ENCODE results near the gene THADA. TPM values are rescaled to one million over a fixed set of nuclear protein-coding genes. Genes with fewer than 3 reads are reported as not detected.

Gene THADA
- polyA plus RNA-seq, 3 donors = 7.3 to 11.2 (median 9.7) TPM

- intact Hi-C loops (cut with micrococcal nuclease) = no loop called here
- no peak for DNase-seq
- Histone ChIP-seq H2AFZ (ENCODE audit: insufficient read depth, low read depth, low read length, poor library complexity, severe bottlenecking) (no peak overlapping the region), H4K20me1 (ENCODE audit: insufficient read depth, low read length) (no peaks in the 10 kb centered on the region), H3K27me3 (ENCODE audit: control insufficient read depth in 2 of 2, insufficient read depth in 2 of 2, low read length in 2 of 2) (no peaks in the 10 kb centered on the region), H3K36me3 (replicated peaks in 1 of 2; ENCODE audit: control insufficient read depth in 1 of 2, insufficient read depth in 2 of 2, low read length in 2 of 2) (peaks cover 2 to 6% of the 10 kb centered on the region in 2 donors), H3K4me2 (replicated peaks; ENCODE audit: extremely low read depth, low read length, poor library complexity, severe bottlenecking) (no peak overlapping the region), H3K79me2 (ENCODE audit: insufficient read depth, low read length) (no peaks in the 10 kb centered on the region), H3K4me1 (ENCODE audit: control insufficient read depth in 1 of 2, insufficient read depth in 2 of 2, low read length in 2 of 2) (peaks cover 15 to 19% of the 10 kb centered on the region in 2 donors), H3K9me3 (replicated peaks in 1 of 2; ENCODE audit: control insufficient read depth in 1 of 2, insufficient read depth in 1 of 2, low read length in 2 of 2) (no peaks in the 10 kb centered on the region), H3K4me3 (replicated peaks in 1 of 3; ENCODE audit: low read depth in 2 of 3, low read length in 3 of 3) (no peak overlapping the region), H3K27ac (ENCODE audit: low read depth in 1 of 2, low read length in 2 of 2) (no peak overlapping the region), H3K9ac (ENCODE audit: insufficient read depth, low read length, poor library complexity, severe bottlenecking) (no peak overlapping the region)
- peaks cover 0 to 4% (median 0%) of the 10 kb centered on the region in 3 donors for H3K27me3 Mint-ChIP-seq (ENCODE audit: low read depth in 3 of 3)
- H3K9me3 Mint-ChIP-seq = peaks cover 0 to 1% (median 0%) of the 10 kb centered on the region in 7 donors
- WGBS (ENCODE audit: insufficient coverage) = no CpG with 5 or more reads among the region's 1 CpG
- TF ChIP-seq, protein P1, sequence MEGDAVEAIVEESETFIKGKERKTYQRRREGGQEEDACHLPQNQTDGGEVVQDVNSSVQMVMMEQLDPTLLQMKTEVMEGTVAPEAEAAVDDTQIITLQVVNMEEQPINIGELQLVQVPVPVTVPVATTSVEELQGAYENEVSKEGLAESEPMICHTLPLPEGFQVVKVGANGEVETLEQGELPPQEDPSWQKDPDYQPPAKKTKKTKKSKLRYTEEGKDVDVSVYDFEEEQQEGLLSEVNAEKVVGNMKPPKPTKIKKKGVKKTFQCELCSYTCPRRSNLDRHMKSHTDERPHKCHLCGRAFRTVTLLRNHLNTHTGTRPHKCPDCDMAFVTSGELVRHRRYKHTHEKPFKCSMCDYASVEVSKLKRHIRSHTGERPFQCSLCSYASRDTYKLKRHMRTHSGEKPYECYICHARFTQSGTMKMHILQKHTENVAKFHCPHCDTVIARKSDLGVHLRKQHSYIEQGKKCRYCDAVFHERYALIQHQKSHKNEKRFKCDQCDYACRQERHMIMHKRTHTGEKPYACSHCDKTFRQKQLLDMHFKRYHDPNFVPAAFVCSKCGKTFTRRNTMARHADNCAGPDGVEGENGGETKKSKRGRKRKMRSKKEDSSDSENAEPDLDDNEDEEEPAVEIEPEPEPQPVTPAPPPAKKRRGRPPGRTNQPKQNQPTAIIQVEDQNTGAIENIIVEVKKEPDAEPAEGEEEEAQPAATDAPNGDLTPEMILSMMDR (IDR thresholded peaks at IDR 0.05) = no peak
- peak overlapping the region in 1 of 7 donors; percentile 18 for H3K27ac Mint-ChIP-seq
- peaks cover 28 to 29% of the 10 kb centered on the region in 2 donors for H3K36me3 Mint-ChIP-seq
- no peak overlapping the region for H3K4me3 Mint-ChIP-seq
- H3K4me1 Mint-ChIP-seq = peaks cover 24% of the 10 kb centered on the region
These were observed 333.6 kb downstream of the THADA start for GRCh38 chr2:43262239-43262638.

GRCh38 chr2:43259512-43259911 is 336.3 kb downstream of the THADA start:
- no peak for DNase-seq
- peaks cover 0 to 1% (median 0%) of the 10 kb centered on the region in 7 donors for H3K9me3 Mint-ChIP-seq
- intact Hi-C loops (cut with micrococcal nuclease) = no loop called here
- Histone ChIP-seq H3K36me3 (replicated peaks in 1 of 2; ENCODE audit: control insufficient read depth in 1 of 2, insufficient read depth in 2 of 2, low read length in 2 of 2) (peaks cover 6 to 29% of the 10 kb centered on the region in 2 donors), H3K27ac (ENCODE audit: low read depth in 1 of 2, low read length in 2 of 2) (no peak overlapping the region), H2AFZ (ENCODE audit: insufficient read depth, low read depth, low read length, poor library complexity, severe bottlenecking) (no peak overlapping the region), H3K9ac (ENCODE audit: insufficient read depth, low read length, poor library complexity, severe bottlenecking) (no peak overlapping the region), H4K20me1 (ENCODE audit: insufficient read depth, low read length) (no peaks in the 10 kb centered on the region), H3K4me3 (replicated peaks in 1 of 3; ENCODE audit: low read depth in 2 of 3, low read length in 3 of 3) (no peak overlapping the region), H3K4me1 (ENCODE audit: control insufficient read depth in 1 of 2, insufficient read depth in 2 of 2, low read length in 2 of 2) (peaks cover 6 to 7% of the 10 kb centered on the region in 2 donors), H3K9me3 (replicated peaks in 1 of 2; ENCODE audit: control insufficient read depth in 1 of 2, insufficient read depth in 1 of 2, low read length in 2 of 2) (no peaks in the 10 kb centered on the region), H3K27me3 (ENCODE audit: control insufficient read depth in 2 of 2, insufficient read depth in 2 of 2, low read length in 2 of 2) (no peaks in the 10 kb centered on the region), H3K4me2 (replicated peaks; ENCODE audit: extremely low read depth, low read length, poor library complexity, severe bottlenecking) (no peak overlapping the region), H3K79me2 (ENCODE audit: insufficient read depth, low read length) (no peaks in the 10 kb centered on the region)
- no peak overlapping the region for H3K27ac Mint-ChIP-seq
- peaks cover 12% of the 10 kb centered on the region for H3K4me1 Mint-ChIP-seq
- no peak overlapping the region for H3K4me3 Mint-ChIP-seq
- TF ChIP-seq, protein P1 (IDR thresholded peaks at IDR 0.05) = no peak
- peaks cover 0 to 4% (median 0%) of the 10 kb centered on the region in 3 donors for H3K27me3 Mint-ChIP-seq (ENCODE audit: low read depth in 3 of 3)
- no CpG with 5 or more reads among the region's 1 CpG for WGBS (ENCODE audit: insufficient coverage)
- H3K36me3 Mint-ChIP-seq = peaks cover 28% of the 10 kb centered on the region in 2 donors

Data from CD14-positive monocyte (primary cell).